OCI-LY7 (cell line): ENCODE data around the gene ARL6IP5. TPM values are rescaled to one million over a fixed set of nuclear protein-coding genes. Genes with fewer than 3 reads are reported as not detected.

ENCODE experiments used
- BruUV-seq: library from RNA; stranded (reverse); fragments of 400-500 nt; replicated peaks from 2 replicates; lab custom pipeline; 2021; lab: Mats Ljungman, UMichigan
- CTCF ChIA-PET: fragments of 300-600 bp; sonication (Branson Sonifier 250); formaldehyde crosslinking; loops from one replicate; lab custom pipeline; 2022; ENCODE audit warnings: antibody characterized with exemption; ENCODE audit not compliant: unreplicated experiment; lab: Charles Lee
- POLR2A ChIA-PET: fragments of 300-600 bp; sonication (Branson Sonifier 250); formaldehyde crosslinking; loops from one replicate; lab custom pipeline; 2022; ENCODE audit warnings: antibody characterized with exemption; lab: Charles Lee
- DNase-seq: peaks from one replicate; pipeline ENCODE4 v3.0.0-alpha.2; 2015; ENCODE audit warnings: low spot score
- H2AFZ ChIP-seq: fragments of 200-600 bp; sonication (generic), shearing (Covaris generic); 2 replicates; pipeline ENCODE4 v1.6.1; 2014; ENCODE audit warnings: mild to moderate bottlenecking, antibody characterized with exemption, low read length, moderate library complexity
- H3K27ac ChIP-seq: fragments of 200-600 bp; sonication (generic); 2 replicates; pipeline ENCODE4 v1.5.1; 2014; ENCODE audit warnings: mixed run types, low read depth, mild to moderate bottlenecking, moderate library complexity, low read length, inconsistent platforms; ENCODE audit not compliant: poor library complexity, severe bottlenecking
- H3K36me3 ChIP-seq: fragments of 200-600 bp; sonication (generic); 2 replicates; pipeline ENCODE4 v1.6.1; 2014; ENCODE audit warnings: mild to moderate bottlenecking, antibody characterized with exemption, low read length, moderate library complexity, mixed read lengths; ENCODE audit not compliant: insufficient read depth
- H3K4me1 ChIP-seq: fragments of 200-600 bp; sonication (generic); 2 replicates; pipeline ENCODE4 v1.5.1; 2014; ENCODE audit warnings: mild to moderate bottlenecking, low read length; ENCODE audit not compliant: insufficient read depth, poor library complexity, severe bottlenecking
- H3K4me2 ChIP-seq: fragments of 200-600 bp; sonication (generic); 2 replicates; pipeline ENCODE4 v1.6.1; 2014; ENCODE audit warnings: mild to moderate bottlenecking, low read length
- H3K4me3 ChIP-seq: fragments of 200-600 bp; sonication (generic); 2 replicates; pipeline ENCODE4 v1.5.1; 2014; ENCODE audit warnings: mild to moderate bottlenecking, low read depth, low read length; ENCODE audit not compliant: poor library complexity, severe bottlenecking
- H3K79me2 ChIP-seq: fragments of 200-600 bp; sonication (generic); 2 replicates; pipeline ENCODE4 v1.6.1; 2016; ENCODE audit warnings: low read depth, mild to moderate bottlenecking, low read length, moderate library complexity, mixed read lengths; ENCODE audit not compliant: insufficient read depth
- H3K9me2 ChIP-seq: fragments of 200-600 bp; sonication (generic); 2 replicates; pipeline ENCODE4 v1.6.1; 2016; ENCODE audit warnings: mild to moderate bottlenecking, low read length, mixed read lengths; ENCODE audit not compliant: insufficient read depth
- H3K9me3 ChIP-seq: fragments of 200-600 bp; sonication (generic); 2 replicates; pipeline ENCODE4 v1.6.1; 2014; ENCODE audit warnings: mild to moderate bottlenecking, mixed run types, low read length, mixed read lengths
- H4K20me1 ChIP-seq: fragments of 200-600 bp; sonication (generic); 2 replicates; pipeline ENCODE4 v1.6.1; 2014; ENCODE audit warnings: mild to moderate bottlenecking, antibody characterized with exemption, low read length, moderate library complexity, mixed read lengths; ENCODE audit not compliant: insufficient read depth
- EZH2phosphoT487 ChIP-seq: fragments of 200-600 bp; sonication (generic); IDR thresholded peaks from 2 replicates; pipeline ENCODE4 v1.6.1; 2018; ENCODE audit warnings: low read depth, borderline replicate concordance, mild to moderate bottlenecking, mixed run types, antibody characterized with exemption, low read length, moderate library complexity, mixed read lengths
- intact Hi-C: fragments of 100-400 bp; cut with micrococcal nuclease; formaldehyde crosslinking; loops from one replicate; pipeline ENCODE4 v1.10.0; 2022; ENCODE audit not compliant: unreplicated experiment
- total RNA-seq, 2 experiments: library from RNA; depleted of rRNA in 1 of 2; stranded (reverse); fragments of >200 nt in 1 of 2; shearing (Covaris generic) in 1 of 2; gene quantifications; 2 replicates each; pipeline ENCODE4 v1.2.3, GENCODE V29; 2014 to 2022
- TF ChIP-seq, protein P1 (sequence below): fragments of 200-600 bp; sonication (generic); conservative IDR thresholded peaks from 2 replicates; pipeline ENCODE4 v1.5.1; 2014; ENCODE audit warnings: mild to moderate bottlenecking, antibody characterized with exemption, low read length, moderate library complexity, mixed read lengths

Gene ARL6IP5
- total RNA-seq, 2 experiments from 2014 or later: 26.7 to 28.9 TPM

DNA sequence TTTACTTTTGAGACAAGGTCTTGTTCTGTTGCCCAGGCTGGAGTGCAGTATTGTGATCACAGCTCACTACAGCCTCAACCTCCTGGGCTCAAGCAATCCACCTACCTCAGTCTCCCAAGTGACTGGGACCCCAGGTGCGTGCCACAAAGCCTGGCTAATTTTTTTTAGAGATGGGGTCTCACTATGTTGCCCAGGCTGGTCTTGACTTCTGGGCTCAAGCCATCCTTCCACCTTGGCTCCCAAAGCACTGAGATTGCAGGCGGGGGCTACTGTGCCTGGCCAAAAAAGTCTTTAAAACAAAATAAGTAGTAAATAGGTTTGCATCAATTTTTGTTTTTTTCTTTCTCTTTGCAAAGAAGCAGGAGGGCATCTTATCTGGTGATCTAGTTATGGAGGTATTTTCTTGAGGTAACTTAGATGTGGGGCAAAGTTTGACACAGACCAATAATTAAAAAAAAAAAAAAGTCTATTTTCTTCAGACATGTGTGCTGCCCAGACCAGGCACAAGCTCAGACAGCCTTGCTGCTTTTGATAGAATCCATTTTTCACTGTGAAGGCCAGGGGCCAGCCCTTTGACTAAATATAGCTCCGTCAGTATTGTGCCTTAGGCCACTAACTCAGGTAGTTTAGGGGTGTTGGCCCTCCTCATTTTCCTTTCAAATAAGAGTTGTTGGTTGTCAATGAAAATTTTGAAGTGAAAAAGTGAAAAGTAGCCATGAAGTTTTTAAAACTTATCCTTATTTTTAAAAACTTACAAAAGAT, 2.5 kb downstream of the ARL6IP5 start:
- Histone ChIP-seq H3K9me2 (no peaks in the 10 kb centered on the region), H3K79me2 (peaks cover 21% of the 10 kb centered on the region; the same call in 1 of the 2 replicates), H2AFZ (no peak overlapping the region), H3K36me3 (no peaks in the 10 kb centered on the region), H4K20me1 (no peaks in the 10 kb centered on the region), H3K27ac (no peak overlapping the region), H3K4me1 (peaks cover 64% of the 10 kb centered on the region), H3K9me3 (no peaks in the 10 kb centered on the region), H3K4me2 (peak overlapping the region; percentile 33; the same call in 1 of the 2 replicates), H3K4me3 (no peak overlapping the region)
- CTCF ChIA-PET: interaction anchor here (0.8 kb wide), 1 partner anchor 9 kb away, joined by 3 read pairs; no protein-coding TSS in a partner anchor
- no peak for DNase-seq
- POLR2A ChIA-PET: interaction anchor here (0.7 to 0.9 kb wide), 3 partner anchors 8 to 35 kb away, joined by 3 to 4 read pairs (median 3); partner anchors contain the start of gene TMF1
- TF ChIP-seq, protein P1, sequence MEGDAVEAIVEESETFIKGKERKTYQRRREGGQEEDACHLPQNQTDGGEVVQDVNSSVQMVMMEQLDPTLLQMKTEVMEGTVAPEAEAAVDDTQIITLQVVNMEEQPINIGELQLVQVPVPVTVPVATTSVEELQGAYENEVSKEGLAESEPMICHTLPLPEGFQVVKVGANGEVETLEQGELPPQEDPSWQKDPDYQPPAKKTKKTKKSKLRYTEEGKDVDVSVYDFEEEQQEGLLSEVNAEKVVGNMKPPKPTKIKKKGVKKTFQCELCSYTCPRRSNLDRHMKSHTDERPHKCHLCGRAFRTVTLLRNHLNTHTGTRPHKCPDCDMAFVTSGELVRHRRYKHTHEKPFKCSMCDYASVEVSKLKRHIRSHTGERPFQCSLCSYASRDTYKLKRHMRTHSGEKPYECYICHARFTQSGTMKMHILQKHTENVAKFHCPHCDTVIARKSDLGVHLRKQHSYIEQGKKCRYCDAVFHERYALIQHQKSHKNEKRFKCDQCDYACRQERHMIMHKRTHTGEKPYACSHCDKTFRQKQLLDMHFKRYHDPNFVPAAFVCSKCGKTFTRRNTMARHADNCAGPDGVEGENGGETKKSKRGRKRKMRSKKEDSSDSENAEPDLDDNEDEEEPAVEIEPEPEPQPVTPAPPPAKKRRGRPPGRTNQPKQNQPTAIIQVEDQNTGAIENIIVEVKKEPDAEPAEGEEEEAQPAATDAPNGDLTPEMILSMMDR: no peak
- no peak for TF ChIP-seq EZH2phosphoT487
- intact Hi-C loops: no loop called here
- TSS peak; percentile 25 for BruUV-seq

DNA sequence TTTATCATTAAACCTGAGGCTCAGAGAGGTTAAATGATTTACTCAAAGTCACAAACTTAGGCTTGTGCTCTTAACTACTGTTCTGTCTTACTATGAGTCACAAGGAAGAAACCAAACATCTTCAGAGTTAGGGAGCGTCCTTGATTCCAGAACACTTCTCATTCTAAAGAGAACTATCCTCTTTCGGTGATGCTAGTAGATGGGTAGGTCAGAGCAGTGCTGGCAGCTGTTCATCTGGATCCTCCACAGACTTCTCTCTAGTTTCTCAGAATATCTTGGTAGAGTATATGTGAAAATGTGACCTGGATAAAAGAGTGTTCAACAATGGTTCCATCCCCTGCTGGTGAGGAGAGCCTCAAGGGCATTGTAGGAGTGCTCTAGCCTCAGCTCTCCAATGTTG, 3.3 kb downstream of the ARL6IP5 start:
- Histone ChIP-seq H3K27ac (no peak overlapping the region), H4K20me1 (no peaks in the 10 kb centered on the region), H3K4me2 (peak overlapping the region; percentile 23; the same call in 1 of the 2 replicates), H3K79me2 (peaks cover 27% of the 10 kb centered on the region; the same call in 1 of the 2 replicates), H3K4me1 (peaks cover 64% of the 10 kb centered on the region), H3K36me3 (no peaks in the 10 kb centered on the region), H3K4me3 (no peak overlapping the region), H3K9me2 (no peaks in the 10 kb centered on the region), H3K9me3 (no peaks in the 10 kb centered on the region), H2AFZ (no peak overlapping the region)
- CTCF ChIA-PET: no interaction called here
- TF ChIP-seq, protein P1: no peak
- no peak for TF ChIP-seq EZH2phosphoT487
- intact Hi-C loops: no loop called here
- POLR2A ChIA-PET: interaction anchor here (0.9 to 1.6 kb wide), 2 partner anchors 9 to 38 kb away, joined by 3 to 5 read pairs; no protein-coding TSS in a partner anchor
- no TSS peak for BruUV-seq
- no peak for DNase-seq
